HepG2 (cell line): ENCODE measurements around the gene VPS11. TPM values are rescaled to one million over a fixed set of nuclear protein-coding genes. Genes with fewer than 3 reads are reported as not detected.
A peak's percentile ranks its signal among the peaks of the same experiment; 100 is the strongest.

Experiments
- FOXJ3 ChIP-seq: sonication (generic); formaldehyde crosslinking; IDR thresholded peaks from 2 replicates; pipeline ENCODE4 v1.4.0; 2020; ENCODE audit warnings: missing genetic modification reagents, mild to moderate bottlenecking, borderline replicate concordance
- FOXK1 ChIP-seq: sonication (generic); formaldehyde crosslinking; IDR thresholded peaks from 2 replicates; pipeline ENCODE4 v1.4.0; 2020; ENCODE audit warnings: low read depth, missing genetic modification reagents, borderline replicate concordance
- FOXM1 ChIP-seq: sonication (generic); formaldehyde crosslinking; IDR thresholded peaks from 2 replicates; pipeline ENCODE4 v1.5.0; 2020; ENCODE audit warnings: missing genetic modification reagents
- HNRNPK ChIP-seq: fragments of 200-400 bp; formaldehyde crosslinking; IDR thresholded peaks from 2 replicates; pipeline ENCODE4 v1.6.1; 2018; ENCODE audit warnings: low read length, low read depth, moderate library complexity, mild to moderate bottlenecking; ENCODE audit not compliant: poor library complexity, severe bottlenecking
- IRF2 ChIP-seq: IDR thresholded peaks from 2 replicates; pipeline ENCODE4 v1.6.1; 2018; ENCODE audit warnings: missing genetic modification reagents, missing compliant biosample characterization
- KMT2A ChIP-seq: sonication (generic); formaldehyde crosslinking; IDR thresholded peaks from 2 replicates; pipeline ENCODE4 v1.4.0; 2020; ENCODE audit warnings: missing genetic modification reagents
- MBD4 ChIP-seq: IDR thresholded peaks from 2 replicates; pipeline ENCODE4 v1.6.1; 2012; ENCODE audit warnings: low read length, inconsistent platforms, borderline replicate concordance
- MTF1 ChIP-seq: sonication (generic); formaldehyde crosslinking; IDR thresholded peaks from 2 replicates; pipeline ENCODE4 v1.5.0; 2020; ENCODE audit warnings: missing genetic modification reagents
- PRPF4 ChIP-seq: fragments of 200-400 bp; formaldehyde crosslinking; IDR thresholded peaks from 2 replicates; pipeline ENCODE4 v1.6.1; 2016; ENCODE audit warnings: low read length, low read depth; ENCODE audit not compliant: poor library complexity, severe bottlenecking
- RORA ChIP-seq: sonication (generic); formaldehyde crosslinking; IDR thresholded peaks from 2 replicates; pipeline ENCODE4 v1.5.0; 2020; ENCODE audit warnings: mild to moderate bottlenecking, missing genetic modification reagents, moderate library complexity
- ZNF124 ChIP-seq: sonication (generic); formaldehyde crosslinking; IDR thresholded peaks from 2 replicates; pipeline ENCODE4 v1.4.0; 2020; ENCODE audit warnings: missing genetic modification reagents
- ZNF253 ChIP-seq: sonication (generic); formaldehyde crosslinking; IDR thresholded peaks from 2 replicates; pipeline ENCODE4 v1.8.0; 2022; ENCODE audit warnings: mild to moderate bottlenecking, missing genetic modification reagents, borderline replicate concordance
- ZNF34 ChIP-seq: sonication (generic); formaldehyde crosslinking; IDR thresholded peaks from 2 replicates; pipeline ENCODE4 v1.4.0; 2020; ENCODE audit warnings: mild to moderate bottlenecking, missing genetic modification reagents, borderline replicate concordance
- ZNF441 ChIP-seq: sonication (generic); formaldehyde crosslinking; IDR thresholded peaks from 2 replicates; pipeline ENCODE4 v1.7.0; 2021; ENCODE audit warnings: missing genetic modification reagents, borderline replicate concordance
- ZNF598 ChIP-seq: sonication (generic); formaldehyde crosslinking; IDR thresholded peaks from 2 replicates; pipeline ENCODE4 v1.5.1; 2020; ENCODE audit warnings: mild to moderate bottlenecking, missing genetic modification reagents, borderline replicate concordance
- ZNF614 ChIP-seq: IDR thresholded peaks from 2 replicates; pipeline ENCODE4 v1.6.1; 2018; ENCODE audit warnings: missing biosample characterization, missing genetic modification reagents, inconsistent platforms, borderline replicate concordance
- ZNF777 ChIP-seq: sonication (generic); formaldehyde crosslinking; IDR thresholded peaks from 2 replicates; pipeline ENCODE4 v1.4.0; 2020; ENCODE audit warnings: missing genetic modification reagents
- ZSCAN22 ChIP-seq: sonication (generic); formaldehyde crosslinking; IDR thresholded peaks from 2 replicates; pipeline ENCODE4 v1.4.0; 2020; ENCODE audit warnings: mild to moderate bottlenecking, missing genetic modification reagents
- polyA plus RNA-seq, 8 experiments: library from polyadenylated mRNA; depleted of rRNA in 3 of 8; stranded (reverse) in 7 of 8; unstranded in 1 of 8; fragments of >200 nt; fragmentation: Illumina TruSeq in 4 of 8; extraction: Trizol in 4 of 8; gene quantifications; 2 replicates each; pipeline versions ENCODE4 v1.2.1 to v1.2.3, GENCODE V29; 2011 to 2016; ENCODE audit warnings: low read depth in 4 of 8, missing spikeins in 1 of 8, mixed read lengths in 1 of 8; ENCODE audit not compliant: insufficient read depth in 1 of 8
- total RNA-seq, 5 experiments: library from RNA; depleted of rRNA; stranded (reverse); fragments of >200 nt; fragmentation: Illumina TruSeq; extraction: Trizol; gene quantifications; 2 replicates each; pipeline ENCODE4 v1.2.3, GENCODE V29; 2016; ENCODE audit warnings: low read depth in 1 of 5
- TF ChIP-seq, protein P1 (sequence below): sonication (generic); formaldehyde crosslinking; IDR thresholded peaks from 2 replicates; pipeline ENCODE4 v1.5.1; 2020; ENCODE audit warnings: mild to moderate bottlenecking, missing genetic modification reagents, moderate library complexity
- TF ChIP-seq, protein P2 (sequence below): sonication (generic); formaldehyde crosslinking; IDR thresholded peaks from 2 replicates; pipeline ENCODE4 v1.9.0; 2021; ENCODE audit warnings: missing genetic modification reagents, borderline replicate concordance
- TF ChIP-seq, protein P3 (sequence below): sonication (generic); formaldehyde crosslinking; IDR thresholded peaks from 2 replicates; pipeline ENCODE4 v1.8.1; 2023; ENCODE audit warnings: mild to moderate bottlenecking, missing genetic modification reagents

The VPS11 gene
- total and polyA plus RNA-seq, 2 of the 13 experiments (the other 11 are each of a cell fraction or from before 2014, with no cell fraction given) = 13.7 to 21.6 TPM

DNA sequence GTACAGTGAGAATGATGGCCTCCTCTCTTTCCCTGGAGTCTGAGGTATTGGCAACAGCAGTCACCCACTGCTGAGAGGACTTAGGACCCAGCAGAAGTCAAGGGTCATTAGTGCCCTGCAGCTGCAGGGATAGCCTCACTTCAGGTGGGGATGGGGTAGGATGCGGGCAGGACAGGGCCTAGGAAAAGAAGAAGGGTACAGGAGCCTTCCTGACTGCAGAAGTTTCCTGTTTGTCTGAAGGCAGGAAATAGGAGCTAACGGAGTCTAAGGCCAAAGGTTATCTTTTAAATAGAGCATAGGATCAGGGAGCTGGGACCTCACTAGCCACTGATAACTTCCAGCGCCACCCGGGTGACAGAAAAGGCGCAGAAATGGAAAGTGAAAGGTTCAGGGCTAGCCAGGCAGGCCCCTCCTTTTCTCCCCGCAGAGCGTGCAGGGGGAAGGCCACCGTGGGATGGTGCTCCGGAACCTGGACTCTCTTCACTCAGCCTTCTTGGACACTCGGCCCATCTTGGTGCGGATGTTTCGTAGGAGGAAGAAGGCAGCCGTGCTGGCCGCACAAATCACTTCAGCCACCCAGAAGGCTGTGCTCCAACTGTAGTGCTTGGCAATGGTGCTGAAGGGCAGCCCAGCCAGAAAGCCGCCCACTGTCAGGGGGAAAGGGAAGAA lies 43.1 kb upstream of the VPS11 start (continued):
- TF ChIP-seq, protein P1, sequence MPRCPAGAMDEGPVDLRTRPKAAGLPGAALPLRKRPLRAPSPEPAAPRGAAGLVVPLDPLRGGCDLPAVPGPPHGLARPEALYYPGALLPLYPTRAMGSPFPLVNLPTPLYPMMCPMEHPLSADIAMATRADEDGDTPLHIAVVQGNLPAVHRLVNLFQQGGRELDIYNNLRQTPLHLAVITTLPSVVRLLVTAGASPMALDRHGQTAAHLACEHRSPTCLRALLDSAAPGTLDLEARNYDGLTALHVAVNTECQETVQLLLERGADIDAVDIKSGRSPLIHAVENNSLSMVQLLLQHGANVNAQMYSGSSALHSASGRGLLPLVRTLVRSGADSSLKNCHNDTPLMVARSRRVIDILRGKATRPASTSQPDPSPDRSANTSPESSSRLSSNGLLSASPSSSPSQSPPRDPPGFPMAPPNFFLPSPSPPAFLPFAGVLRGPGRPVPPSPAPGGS (CRISPR knock-in tag) = no peak
- TF ChIP-seq ZNF253 (CRISPR knock-in tag) (no peak), ZNF598 (CRISPR knock-in tag) (no peak), ZNF124 (CRISPR knock-in tag) (no peak), RORA (CRISPR knock-in tag) (no peak), IRF2 (CRISPR knock-in tag) (no peak), FOXM1 (CRISPR knock-in tag) (no peak), ZSCAN22 (CRISPR knock-in tag) (no peak), HNRNPK (no peak), ZNF614 (CRISPR knock-in tag) (0 out of 2 replicates have a peak, but pooled peaks have one; percentile 10), FOXJ3 (no peak), PRPF4 (no peak), MBD4 (no peak), KMT2A (CRISPR knock-in tag) (no peak), ZNF441 (no peak), ZNF777 (CRISPR knock-in tag) (no peak), FOXK1 (CRISPR knock-in tag) (no peak), ZNF34 (CRISPR knock-in tag) (no peak), MTF1 (no peak)
- TF ChIP-seq, protein P2, sequence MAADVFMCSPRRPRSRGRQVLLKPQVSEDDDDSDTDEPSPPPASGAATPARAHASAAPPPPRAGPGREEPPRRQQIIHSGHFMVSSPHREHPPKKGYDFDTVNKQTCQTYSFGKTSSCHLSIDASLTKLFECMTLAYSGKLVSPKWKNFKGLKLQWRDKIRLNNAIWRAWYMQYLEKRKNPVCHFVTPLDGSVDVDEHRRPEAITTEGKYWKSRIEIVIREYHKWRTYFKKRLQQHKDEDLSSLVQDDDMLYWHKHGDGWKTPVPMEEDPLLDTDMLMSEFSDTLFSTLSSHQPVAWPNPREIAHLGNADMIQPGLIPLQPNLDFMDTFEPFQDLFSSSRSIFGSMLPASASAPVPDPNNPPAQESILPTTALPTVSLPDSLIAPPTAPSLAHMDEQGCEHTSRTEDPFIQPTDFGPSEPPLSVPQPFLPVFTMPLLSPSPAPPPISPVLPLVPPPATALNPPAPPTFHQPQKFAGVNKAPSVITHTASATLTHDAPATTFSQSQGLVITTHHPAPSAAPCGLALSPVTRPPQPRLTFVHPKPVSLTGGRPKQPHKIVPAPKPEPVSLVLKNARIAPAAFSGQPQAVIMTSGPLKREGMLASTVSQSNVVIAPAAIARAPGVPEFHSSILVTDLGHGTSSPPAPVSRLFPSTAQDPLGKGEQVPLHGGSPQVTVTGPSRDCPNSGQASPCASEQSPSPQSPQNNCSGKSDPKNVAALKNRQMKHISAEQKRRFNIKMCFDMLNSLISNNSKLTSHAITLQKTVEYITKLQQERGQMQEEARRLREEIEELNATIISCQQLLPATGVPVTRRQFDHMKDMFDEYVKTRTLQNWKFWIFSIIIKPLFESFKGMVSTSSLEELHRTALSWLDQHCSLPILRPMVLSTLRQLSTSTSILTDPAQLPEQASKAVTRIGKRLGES = no peak
- TF ChIP-seq, protein P3, sequence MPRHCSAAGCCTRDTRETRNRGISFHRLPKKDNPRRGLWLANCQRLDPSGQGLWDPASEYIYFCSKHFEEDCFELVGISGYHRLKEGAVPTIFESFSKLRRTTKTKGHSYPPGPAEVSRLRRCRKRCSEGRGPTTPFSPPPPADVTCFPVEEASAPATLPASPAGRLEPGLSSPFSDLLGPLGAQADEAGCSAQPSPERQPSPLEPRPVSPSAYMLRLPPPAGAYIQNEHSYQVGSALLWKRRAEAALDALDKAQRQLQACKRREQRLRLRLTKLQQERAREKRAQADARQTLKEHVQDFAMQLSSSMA (CRISPR knock-in tag) = no peak
